Activated naive CD4-positive, alpha-beta T cell treated with anti-CD3 and anti-CD28 coated beads, Interleukin-2, amount 50 U/mL, for 72 hours (primary cell): ENCODE results near the gene LRBA. TPM values are rescaled to one million over a fixed set of nuclear protein-coding genes. Genes with fewer than 3 reads are reported as not detected.

Experiments used
- ATAC-seq, 2 donors: fragments of 150-1000 bp; cut with Tn5 transposase; 2 replicates each; pipeline ENCODE4 v1.10.0; 2021; ENCODE audit warnings: mild to moderate bottlenecking in 2 of 2, moderate library complexity in 2 of 2
- DNase-seq, 2 donors: peaks; one replicate each; pipeline ENCODE4 v3.0.0; 2021 to 2022; ENCODE audit warnings: low spot score in 2 of 2
- H3K27ac Mint-ChIP-seq, 2 donors: one replicate each; pipeline ENCODE4 v1.8.0; 2022; ENCODE audit warnings: mild to moderate bottlenecking in 2 of 2, mixed read lengths in 2 of 2
- H3K36me3 Mint-ChIP-seq, 2 donors: one replicate each; pipeline ENCODE4 v1.8.0; 2022; ENCODE audit warnings: mixed read lengths in 2 of 2
- H3K9me3 Mint-ChIP-seq, 2 donors: one replicate each; pipeline ENCODE4 v1.8.0; 2022; ENCODE audit warnings: mixed read lengths in 2 of 2
- total RNA-seq, 2 donors: library from RNA; stranded (reverse); gene quantifications; one replicate each; pipeline ENCODE4 v1.2.3, GENCODE V29; 2022

Gene LRBA
- total RNA-seq, 2 donors from 2014 or later: 72.0 to 77.9 TPM

GRCh38 chr4:150358691-150359090, 656.4 kb downstream of the LRBA start:
- Mint-ChIP-seq H3K36me3 (no peaks in the 10 kb centered on the region), H3K27ac (no peak overlapping the region), H3K9me3 (no peaks in the 10 kb centered on the region)
- ATAC-seq (no peak), DNase-seq (no peak)

DNA sequence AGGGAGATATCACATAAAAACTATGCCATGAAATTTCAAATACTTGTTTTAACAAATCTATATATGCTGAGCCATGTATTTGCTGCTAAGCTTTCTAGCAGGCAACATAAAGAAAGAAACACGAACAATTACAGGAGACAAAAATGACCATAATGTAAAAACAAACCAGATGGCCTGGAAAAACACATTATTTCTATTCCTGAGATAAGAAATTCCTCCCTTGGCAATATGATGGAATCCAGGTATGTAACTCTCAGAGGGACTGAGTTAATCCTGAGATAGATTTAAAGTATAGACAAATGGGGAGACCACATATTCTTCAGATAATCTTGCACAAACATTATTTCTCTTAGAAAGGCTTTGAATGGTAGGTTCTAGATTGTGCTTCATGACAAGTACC, 657.3 kb downstream of the LRBA start:
- Mint-ChIP-seq H3K36me3 (no peaks in the 10 kb centered on the region), H3K9me3 (no peaks in the 10 kb centered on the region)

GRCh38 chr4:150355858-150356455, 659.1 kb downstream of the LRBA start:
- ATAC-seq (no peak), DNase-seq (no peak)
- no peaks in the 10 kb centered on the region for H3K9me3 Mint-ChIP-seq
- H3K36me3 Mint-ChIP-seq: no peaks in the 10 kb centered on the region
- H3K27ac Mint-ChIP-seq: no peak overlapping the region

More for the DNA sequence above, 657.3 kb downstream of the LRBA start:
- no peak for ATAC-seq
- no peak overlapping the region for H3K27ac Mint-ChIP-seq
- DNase-seq: no peak

DNA sequence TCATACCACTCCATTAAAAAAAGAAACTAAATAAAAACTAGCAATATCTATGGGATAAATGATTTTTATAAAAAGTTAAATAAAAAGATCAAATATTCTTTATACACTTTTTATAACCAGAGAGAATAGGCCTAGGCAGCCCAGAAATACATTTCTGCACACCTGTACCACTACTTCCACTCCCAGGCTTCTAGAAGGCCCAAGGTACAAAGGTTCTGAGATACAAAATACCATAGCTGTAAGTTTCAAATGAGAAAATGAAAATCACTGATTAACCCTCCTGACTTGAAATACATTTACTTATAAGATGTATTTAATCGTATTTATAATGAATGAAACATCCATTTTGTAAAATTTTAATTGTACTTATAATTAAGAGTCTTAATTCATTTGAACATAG, 659.7 kb downstream of the LRBA start:
- H3K36me3 Mint-ChIP-seq: no peaks in the 10 kb centered on the region
- ATAC-seq (no peak), DNase-seq (no peak)
- H3K9me3 Mint-ChIP-seq: no peaks in the 10 kb centered on the region
- no peak overlapping the region for H3K27ac Mint-ChIP-seq

DNA sequence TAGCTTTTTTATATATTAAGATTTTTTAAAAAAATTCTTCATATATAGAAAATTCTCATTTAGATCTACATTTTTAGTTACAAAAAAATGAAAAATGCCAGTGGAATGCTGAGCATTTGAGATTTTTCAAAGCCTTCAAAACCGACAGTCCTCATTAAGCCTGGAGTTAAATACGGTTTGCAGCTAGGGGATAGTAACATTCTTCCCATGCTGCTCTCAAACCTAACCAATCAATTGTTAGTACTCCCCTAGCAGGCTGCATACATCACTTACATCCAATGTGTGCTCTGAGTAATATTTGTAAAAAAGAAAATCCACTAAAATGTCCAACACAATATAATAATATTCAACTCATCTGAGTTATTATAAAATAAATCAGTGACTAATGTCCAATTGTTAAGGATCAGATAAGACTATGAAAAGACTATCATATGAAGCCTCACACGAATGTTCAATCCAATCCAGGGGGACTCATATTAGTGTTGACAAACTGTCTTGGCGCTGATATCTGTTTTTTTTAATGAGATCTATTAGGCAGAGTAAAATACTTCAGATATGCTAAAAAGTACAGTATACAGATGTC, 660.8 kb downstream of the LRBA start:
- DNase-seq (no peak), ATAC-seq (no peak)
- Mint-ChIP-seq H3K27ac (no peak overlapping the region), H3K36me3 (no peaks in the 10 kb centered on the region), H3K9me3 (no peaks in the 10 kb centered on the region)

DNA sequence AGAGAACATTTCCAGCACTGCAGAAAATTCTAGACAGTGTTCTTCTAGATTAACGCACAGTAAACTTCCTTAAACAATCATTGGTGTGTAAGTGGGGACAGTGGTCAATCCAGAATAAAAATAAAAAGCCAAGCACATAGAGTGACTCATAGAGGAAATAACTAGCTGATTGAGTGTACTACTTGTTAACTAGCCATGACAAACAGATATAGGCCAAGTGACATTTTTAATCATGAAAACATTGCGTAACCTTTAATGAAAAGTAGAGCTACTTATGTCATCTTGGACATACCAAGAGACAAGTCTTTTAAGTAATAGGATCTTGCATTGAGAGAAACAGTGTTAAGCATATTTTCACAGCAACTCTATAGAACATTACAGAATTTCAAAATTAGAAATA, 667.0 kb downstream of the LRBA start:
- Mint-ChIP-seq H3K27ac (no peak overlapping the region), H3K9me3 (no peaks in the 10 kb centered on the region), H3K36me3 (peaks cover 0 to 6% of the 10 kb centered on the region in 2 donors)
- no peak for DNase-seq
- ATAC-seq: no peak

- H3K9me3 Mint-ChIP-seq: no peaks in the 10 kb centered on the region
- no peak for DNase-seq
- ATAC-seq: no peak
- H3K36me3 Mint-ChIP-seq: peaks cover 0 to 6% of the 10 kb centered on the region in 2 donors
- no peak overlapping the region for H3K27ac Mint-ChIP-seq
Observed at GRCh38 chr4:150345207-150345744, 669.8 kb downstream of the LRBA start.

DNA sequence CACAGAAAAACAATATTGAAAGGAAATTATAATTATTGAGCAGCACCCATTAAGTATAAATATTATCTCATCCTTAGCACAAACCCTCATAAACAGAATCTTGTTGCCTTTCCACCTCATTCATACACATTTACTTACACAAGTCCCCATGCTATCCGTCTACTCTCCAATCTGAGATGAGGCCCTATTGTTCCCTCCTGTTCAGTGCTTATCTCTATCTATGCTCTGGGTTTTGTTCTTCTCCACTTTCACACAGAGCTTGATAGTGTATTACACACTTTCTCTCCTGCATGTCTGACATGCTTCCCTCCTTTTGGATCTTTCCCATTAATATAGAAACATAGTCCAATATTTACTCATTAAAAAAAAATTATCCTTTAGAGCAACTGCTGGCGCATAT, 671.3 kb downstream of the LRBA start:
- H3K9me3 Mint-ChIP-seq: no peaks in the 10 kb centered on the region
- H3K27ac Mint-ChIP-seq: no peak overlapping the region
- H3K36me3 Mint-ChIP-seq: peaks cover 0 to 6% of the 10 kb centered on the region in 2 donors
- DNase-seq (no peak), ATAC-seq (no peak)

DNA sequence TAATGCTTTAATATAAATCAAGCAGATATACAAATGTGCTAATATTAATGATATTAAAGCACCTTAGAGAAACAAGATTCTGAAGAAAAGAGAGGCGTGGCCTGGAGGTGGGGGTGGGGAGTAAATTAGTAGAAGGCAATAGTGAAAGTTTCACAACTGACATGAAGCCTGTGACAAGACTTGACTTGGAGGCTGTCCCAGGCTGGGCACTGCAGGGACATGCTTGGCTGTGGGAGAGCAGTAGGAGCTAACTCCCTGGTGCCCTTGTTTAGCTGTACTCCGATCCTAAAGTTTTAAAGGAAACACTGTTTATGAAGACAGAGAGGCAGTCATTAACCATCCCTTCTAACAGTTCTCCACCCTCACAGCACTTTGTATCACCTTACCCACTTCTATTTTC, 672.1 kb downstream of the LRBA start:
- Mint-ChIP-seq H3K9me3 (no peaks in the 10 kb centered on the region), H3K36me3 (peaks cover 0 to 6% of the 10 kb centered on the region in 2 donors), H3K27ac (no peak overlapping the region)
- DNase-seq (no peak), ATAC-seq (no peak)

DNA sequence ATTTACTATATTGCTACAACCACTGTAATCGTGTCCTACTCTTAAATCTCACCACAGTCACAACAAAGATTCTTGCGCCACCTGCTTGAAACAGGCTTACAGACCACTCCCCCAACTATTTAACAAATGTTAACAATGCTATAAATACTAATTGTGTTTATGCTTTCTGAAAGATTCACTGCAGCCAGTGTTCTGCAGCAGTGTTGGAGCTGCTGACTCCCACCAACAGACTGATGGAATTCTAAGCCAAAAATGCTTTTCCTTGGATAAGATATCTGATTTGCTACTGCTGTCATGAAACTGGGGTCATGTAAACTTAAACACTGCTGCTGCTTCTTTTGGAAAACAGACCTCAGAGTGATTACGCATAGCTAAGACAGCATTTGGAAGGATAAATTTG, 677.4 kb downstream of the LRBA start:
- Mint-ChIP-seq H3K27ac (no peak overlapping the region), H3K9me3 (no peaks in the 10 kb centered on the region), H3K36me3 (no peaks in the 10 kb centered on the region)
- DNase-seq (no peak), ATAC-seq (no peak)

DNA sequence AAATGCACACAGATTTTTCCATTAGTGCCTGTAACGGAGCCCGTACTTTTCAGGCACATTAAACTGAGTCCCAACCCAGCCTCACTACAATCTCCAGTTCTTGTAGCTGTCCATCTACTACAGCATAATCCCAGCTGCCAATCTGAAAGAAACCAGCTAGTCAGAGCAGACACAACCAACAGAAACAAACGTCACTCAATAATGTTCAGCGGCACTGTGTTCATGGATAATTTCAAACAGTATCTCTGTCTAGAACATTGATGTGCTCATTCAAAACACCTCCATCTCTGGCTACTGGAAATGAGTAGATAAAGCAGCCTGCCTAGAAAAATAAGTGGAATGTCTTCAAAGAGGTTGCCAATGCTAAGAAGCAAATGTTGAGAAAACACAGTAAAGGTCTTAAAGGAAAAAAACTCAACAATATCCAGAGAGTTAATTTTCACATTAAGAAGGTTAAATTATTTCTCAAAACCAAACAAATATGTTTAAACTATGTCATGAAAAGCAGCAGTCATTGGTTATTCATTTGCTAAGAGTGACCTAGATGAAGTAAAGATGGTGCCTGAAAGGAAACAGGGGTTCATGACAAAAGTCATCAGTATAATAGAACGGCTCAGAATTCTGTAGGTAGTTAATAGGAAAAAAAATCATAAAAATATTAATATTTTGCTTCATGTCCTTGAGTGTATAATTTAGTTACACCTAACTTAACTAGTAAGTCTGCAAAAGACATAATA, 678.2 kb downstream of the LRBA start:
- ATAC-seq (no peak), DNase-seq (no peak)
- Mint-ChIP-seq H3K9me3 (no peaks in the 10 kb centered on the region), H3K27ac (no peak overlapping the region), H3K36me3 (no peaks in the 10 kb centered on the region)

GRCh38 chr4:150332961-150333360, 682.1 kb downstream of the LRBA start:
- no peak for ATAC-seq
- Mint-ChIP-seq H3K36me3 (no peaks in the 10 kb centered on the region), H3K9me3 (no peaks in the 10 kb centered on the region), H3K27ac (no peak overlapping the region)
- DNase-seq: no peak

GRCh38 chr4:150332086-150332485, 683.0 kb downstream of the LRBA start:
- ATAC-seq: no peak
- Mint-ChIP-seq H3K36me3 (no peaks in the 10 kb centered on the region), H3K27ac (no peak overlapping the region), H3K9me3 (no peaks in the 10 kb centered on the region)
- DNase-seq: no peak

- Mint-ChIP-seq H3K27ac (no peak overlapping the region), H3K9me3 (no peaks in the 10 kb centered on the region), H3K36me3 (no peaks in the 10 kb centered on the region)
- DNase-seq: no peak
- no peak for ATAC-seq
Observed at GRCh38 chr4:150329373-150329772, 685.7 kb downstream of the LRBA start.

- ATAC-seq (no peak), DNase-seq (no peak)
- Mint-ChIP-seq H3K36me3 (peaks cover 0 to 5% of the 10 kb centered on the region in 2 donors), H3K27ac (no peak overlapping the region), H3K9me3 (no peaks in the 10 kb centered on the region)
Observed at GRCh38 chr4:150328496-150328895, 686.6 kb downstream of the LRBA start.

GRCh38 chr4:150327262-150327780, 687.8 kb downstream of the LRBA start:
- Mint-ChIP-seq H3K36me3 (peaks cover 0 to 5% of the 10 kb centered on the region in 2 donors), H3K9me3 (no peaks in the 10 kb centered on the region), H3K27ac (no peak overlapping the region)
- DNase-seq (no peak), ATAC-seq (no peak)

GRCh38 chr4:150325872-150326271, 689.2 kb downstream of the LRBA start:
- ATAC-seq (no peak), DNase-seq (no peak)
- Mint-ChIP-seq H3K27ac (peak overlapping the region in 1 of 2 donors; percentile 28), H3K9me3 (no peaks in the 10 kb centered on the region), H3K36me3 (peaks cover 0 to 9% of the 10 kb centered on the region in 2 donors)
